GM12878 (cell line): ENCODE results near the gene L1CAM. TPM values are rescaled to one million over a fixed set of nuclear protein-coding genes. Genes with fewer than 3 reads are reported as not detected.

Source experiments
- ATF3 ChIP-seq: IDR thresholded peaks from 2 replicates; pipeline ENCODE4 v1.6.1; 2011; ENCODE audit warnings: low read depth, mild to moderate bottlenecking, low read length, moderate library complexity, borderline replicate concordance; ENCODE audit errors: extremely low read depth
- BCL11A ChIP-seq: IDR thresholded peaks from 2 replicates; pipeline ENCODE4 v1.6.1; 2011; ENCODE audit warnings: low read depth, low read length
- CUX1 ChIP-seq: IDR thresholded peaks from 2 replicates; pipeline ENCODE4 v1.6.1; 2012; ENCODE audit warnings: improper control_type of control experiment, low read depth, low read length; ENCODE audit not compliant: insufficient replicate concordance
- E2F8 ChIP-seq: fragments of 450-650 bp; IDR thresholded peaks from 2 replicates; pipeline ENCODE4 v1.6.1; 2018; ENCODE audit warnings: mild to moderate bottlenecking, low read depth, moderate library complexity; ENCODE audit not compliant: partially characterized antibody
- EGR1 ChIP-seq, 2 experiments: IDR thresholded peaks; 1 replicate in 1 of 2; 2 replicates in 1 of 2; pipeline ENCODE4 v1.6.1; 2011 to 2012; ENCODE audit warnings: low read depth in 2 of 2, low read length in 2 of 2, borderline replicate concordance in 1 of 2, mild to moderate bottlenecking in 1 of 2, moderate library complexity in 1 of 2
- ESRRA ChIP-seq: IDR thresholded peaks from 2 replicates; pipeline ENCODE4 v1.6.1; 2012; ENCODE audit warnings: mild to moderate bottlenecking, low read length, improper control_type of control experiment
- ETV6 ChIP-seq, 2 experiments: fragments of 450-650 bp in 1 of 2; IDR thresholded peaks in 1 of 2; conservative IDR thresholded peaks in 1 of 2; 2 replicates each; pipeline ENCODE4 v1.6.1; 2014; ENCODE audit warnings: antibody characterized with exemption in 1 of 2, borderline replicate concordance in 1 of 2, low read depth in 1 of 2, mild to moderate bottlenecking in 1 of 2, moderate library complexity in 1 of 2
- FOXM1 ChIP-seq: IDR thresholded peaks from 2 replicates; pipeline ENCODE4 v1.6.1; 2012; ENCODE audit warnings: low read depth, mild to moderate bottlenecking, inconsistent platforms, low read length, moderate library complexity
- HDGF ChIP-seq: fragments of 450-650 bp; IDR thresholded peaks from 2 replicates; pipeline ENCODE4 v1.6.1; 2016; ENCODE audit warnings: antibody characterized with exemption
- PKNOX1 ChIP-seq: fragments of 450-650 bp; IDR thresholded peaks from 2 replicates; pipeline ENCODE4 v1.6.1; 2016; ENCODE audit warnings: mild to moderate bottlenecking
- RELA ChIP-seq: fragments of 450-650 bp; IDR thresholded peaks from 2 replicates; pipeline ENCODE4 v1.8.0; 2014; ENCODE audit warnings: borderline replicate concordance; ENCODE audit not compliant: partially characterized antibody
- RELB ChIP-seq: fragments of 450-650 bp; IDR thresholded peaks from 2 replicates; pipeline ENCODE4 v1.6.1; 2017; ENCODE audit warnings: low read depth, mild to moderate bottlenecking, moderate library complexity
- SRF ChIP-seq, 2 experiments: IDR thresholded peaks; 2 replicates each; pipeline ENCODE4 v1.6.1; 2011; ENCODE audit warnings: low read depth in 2 of 2, low read length in 2 of 2, mild to moderate bottlenecking in 1 of 2, moderate library complexity in 1 of 2
- USF2 ChIP-seq: IDR thresholded peaks from 2 replicates; pipeline ENCODE4 v1.6.1; 2011; ENCODE audit warnings: low read depth, low read length, improper control_type of control experiment, borderline replicate concordance
- ZZZ3 ChIP-seq: IDR thresholded peaks from 2 replicates; pipeline ENCODE4 v1.6.1; 2011; ENCODE audit warnings: low read depth; ENCODE audit not compliant: control insufficient read depth, insufficient read length
- polyA plus RNA-seq, 11 experiments: library from polyadenylated mRNA; depleted of rRNA in 4 of 11; unstranded in 6 of 11; stranded (reverse) in 5 of 11; fragments of >200 nt; fragmentation: Nextera tagmentation in 4 of 11; fragmentation: Illumina TruSeq in 1 of 11; extraction: Ambion mirVana in 4 of 11; extraction: Trizol in 1 of 11; gene quantifications; 1 replicate in 1 of 11; 2 replicates in 10 of 11; pipeline versions ENCODE4 v1.2.1 to v1.2.3, GENCODE V29; 2011 to 2016; ENCODE audit warnings: inconsistent platforms in 2 of 11, missing spikeins in 2 of 11, low read depth in 1 of 11
- total RNA-seq, 4 experiments: library from RNA; depleted of rRNA in 3 of 4; stranded (reverse); fragments of >200 nt in 3 of 4; fragmentation: Illumina TruSeq in 1 of 4; extraction: Trizol in 1 of 4; gene quantifications; 2 replicates each; pipeline versions ENCODE4 v1.2.1 to v1.2.3, GENCODE V29; 2013 to 2021

The L1CAM gene
- total and polyA plus RNA-seq, 10 of the 15 experiments (the other 5 are each of a cell fraction or from before 2014, with no cell fraction given), result 0.01 to 0.64 (median 0.09) TPM; not detected in 5

GRCh38 chrX:153878969-153879653, 6.9 kb downstream of the L1CAM start (continued):
- TF ChIP-seq CUX1 (no peak), ATF3 (no peak), FOXM1 (no peak), E2F8 (no peak), ZZZ3 (no peak), RELB (peak; percentile 55; the same call in 1 of the 2 replicates), BCL11A (no peak), PKNOX1 (peak; percentile 54), USF2 (no peak), ESRRA (no peak), HDGF (0 out of 2 replicates have a peak, but pooled peaks have one; percentile 34), ETV6 (conservative IDR thresholded peaks at IDR 0.05 in 1 of 2, IDR thresholded peaks at IDR 0.05 in 1 of 2; ENCODE audit: borderline replicate concordance in 1 of 2, low read depth in 1 of 2) (no peak), RELA (peak; percentile 71), SRF (IDR thresholded peaks at IDR 0.05; ENCODE audit: low read depth in 2 of 2, low read length in 2 of 2) (no peak), EGR1 (IDR thresholded peaks at IDR 0.05; ENCODE audit: borderline replicate concordance in 1 of 2, low read depth in 2 of 2, low read length in 2 of 2) (peak in 1 of 2 experiments; percentile 22; a peak in 1 of 3 replicates)
